SHP77 treated with DMSO at 0.1 percent for 48 hours (cell line): Measurements from ENCODE around the gene GUCY1B1.

Experiments used
- DNase-seq: peaks from one replicate; lab custom pipeline; 2025; lab: John Stamatoyannopoulos, UW

GUCY1B1 gene

GRCh38 chr4:155799794-155800123 is 40.9 kb downstream of the GUCY1B1 start:
- DNase-seq, result no peak

- no peak for DNase-seq
Observed at GRCh38 chr4:155800685-155801343, 42.0 kb downstream of the GUCY1B1 start.

- no peak for DNase-seq
Observed at GRCh38 chr4:155802190-155802959, 43.6 kb downstream of the GUCY1B1 start.

GRCh38 chr4:155805016-155805415 is 46.2 kb downstream of the GUCY1B1 start:
- DNase-seq, result no peak

GRCh38 chr4:155807021-155807420 is 48.2 kb downstream of the GUCY1B1 start:
- DNase-seq, result no peak

GRCh38 chr4:155809835-155810234 is 51.0 kb downstream of the GUCY1B1 start:
- no peak for DNase-seq

GRCh38 chr4:155811083-155811482 is 52.3 kb downstream of the GUCY1B1 start:
- DNase-seq, result no peak

GRCh38 chr4:155818639-155819038 is 59.8 kb downstream of the GUCY1B1 start:
- DNase-seq, result no peak

GRCh38 chr4:155819066-155819465 is 60.2 kb downstream of the GUCY1B1 start:
- no peak for DNase-seq

GRCh38 chr4:155820887-155821518 is 62.2 kb downstream of the GUCY1B1 start:
- DNase-seq, result no peak

GRCh38 chr4:155822572-155822971 is 63.8 kb downstream of the GUCY1B1 start:
- DNase-seq, result no peak

GRCh38 chr4:155828628-155829027 is 69.8 kb downstream of the GUCY1B1 start:
- DNase-seq, result no peak

- no peak for DNase-seq
Observed at GRCh38 chr4:155832664-155833063, 73.8 kb downstream of the GUCY1B1 start.

GRCh38 chr4:155837203-155837796 is 78.5 kb downstream of the GUCY1B1 start:
- DNase-seq, result no peak

- DNase-seq, result no peak
Observed at GRCh38 chr4:155842080-155842479, 83.3 kb downstream of the GUCY1B1 start.

GRCh38 chr4:155846929-155847328 is 88.1 kb downstream of the GUCY1B1 start:
- no peak for DNase-seq

- DNase-seq, result no peak
Observed at GRCh38 chr4:155849042-155849441, 90.2 kb downstream of the GUCY1B1 start.

GRCh38 chr4:155853189-155853588 is 94.4 kb downstream of the GUCY1B1 start:
- no peak for DNase-seq

- DNase-seq, result peak; percentile 55
Observed at GRCh38 chr4:155854582-155855226, 95.9 kb downstream of the GUCY1B1 start.

- no peak for DNase-seq
Observed at GRCh38 chr4:155855897-155856296, 97.1 kb downstream of the GUCY1B1 start.
